DMS153 treated with DMSO at 0.1 percent for 48 hours (cell line): Measurements from ENCODE around the gene IRF4.

Experiments
- DNase-seq: peaks from one replicate; lab custom pipeline; 2025; ENCODE audit not compliant: unreplicated experiment; lab: John Stamatoyannopoulos, UW

The IRF4 gene

GRCh38 chr6:381742-382461 lies 9.7 kb upstream of the IRF4 start:
- no peak for DNase-seq

DNA sequence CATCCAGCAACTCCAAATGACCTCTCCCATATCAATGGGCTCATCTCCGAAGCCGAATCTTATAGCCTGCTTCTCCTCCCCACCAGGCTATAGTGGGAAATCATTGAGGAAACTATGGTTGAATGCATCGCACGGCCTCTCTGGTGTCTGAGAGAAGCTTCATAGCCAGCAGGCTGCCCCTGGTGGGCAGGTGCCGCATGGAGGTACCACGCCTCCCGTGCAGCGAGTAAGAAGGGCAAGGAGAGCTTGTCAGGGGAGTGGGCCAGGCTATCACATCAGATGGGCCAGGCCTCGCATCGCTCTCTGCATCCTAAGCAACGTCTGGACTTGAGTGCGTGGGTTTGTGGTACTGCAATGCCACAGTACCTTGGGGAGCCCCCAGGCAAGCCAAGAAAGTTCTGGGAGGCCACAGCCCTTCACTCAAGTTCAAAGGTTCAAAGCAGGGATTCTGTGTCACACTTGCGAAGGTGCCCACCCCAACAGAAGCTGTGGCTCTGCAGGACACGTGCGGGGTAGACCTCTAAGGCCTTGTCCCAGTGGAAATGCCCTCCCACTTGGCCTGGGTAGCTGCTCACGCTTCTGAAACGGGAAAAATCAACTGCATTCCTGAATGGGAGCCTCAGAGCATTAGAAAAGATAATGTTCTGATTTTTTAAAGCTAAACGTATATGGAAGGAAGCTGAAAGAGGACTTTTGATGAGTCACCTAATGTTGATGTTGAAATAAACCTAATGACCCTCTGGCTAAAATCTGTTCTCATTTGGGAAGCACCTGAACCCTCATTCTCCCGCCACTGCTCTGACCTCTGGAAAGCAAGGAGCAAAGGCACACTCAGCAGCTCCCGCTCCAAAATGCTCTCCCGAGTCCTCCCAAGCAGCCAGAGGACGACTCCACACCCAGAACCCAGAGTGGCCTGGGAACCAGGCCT lies 8.4 kb upstream of the IRF4 start:
- DNase-seq, result no peak

- DNase-seq, result no peak
Measured at GRCh38 chr6:383856-384255, 7.7 kb upstream of the IRF4 start.

- DNase-seq, result no peak
Measured at GRCh38 chr6:384898-385297, 6.7 kb upstream of the IRF4 start.

DNA sequence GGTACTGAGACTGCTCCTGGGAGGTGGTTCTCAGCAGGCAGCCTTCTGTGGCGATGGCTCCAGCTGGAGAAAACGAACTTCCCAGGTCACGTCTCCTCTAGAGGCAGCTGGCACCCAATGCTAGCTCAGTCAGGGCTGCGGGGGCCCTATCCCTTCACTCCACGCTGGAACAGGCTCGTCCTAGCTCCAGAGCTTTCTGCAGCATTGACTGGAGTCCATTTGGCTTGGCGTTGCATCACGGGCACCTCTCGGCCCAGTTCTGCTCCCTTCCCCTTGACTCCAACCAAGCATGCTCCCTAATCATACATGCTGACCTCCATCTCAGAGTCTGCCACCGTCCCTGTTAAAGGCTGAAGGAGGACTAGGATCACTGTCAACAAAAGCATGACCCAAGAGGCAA lies 5.9 kb upstream of the IRF4 start:
- DNase-seq, result no peak

GRCh38 chr6:386688-387266 lies 4.8 kb upstream of the IRF4 start:
- no peak for DNase-seq

- DNase-seq, result no peak
Measured at GRCh38 chr6:387293-387741, 4.2 kb upstream of the IRF4 start.

DNA sequence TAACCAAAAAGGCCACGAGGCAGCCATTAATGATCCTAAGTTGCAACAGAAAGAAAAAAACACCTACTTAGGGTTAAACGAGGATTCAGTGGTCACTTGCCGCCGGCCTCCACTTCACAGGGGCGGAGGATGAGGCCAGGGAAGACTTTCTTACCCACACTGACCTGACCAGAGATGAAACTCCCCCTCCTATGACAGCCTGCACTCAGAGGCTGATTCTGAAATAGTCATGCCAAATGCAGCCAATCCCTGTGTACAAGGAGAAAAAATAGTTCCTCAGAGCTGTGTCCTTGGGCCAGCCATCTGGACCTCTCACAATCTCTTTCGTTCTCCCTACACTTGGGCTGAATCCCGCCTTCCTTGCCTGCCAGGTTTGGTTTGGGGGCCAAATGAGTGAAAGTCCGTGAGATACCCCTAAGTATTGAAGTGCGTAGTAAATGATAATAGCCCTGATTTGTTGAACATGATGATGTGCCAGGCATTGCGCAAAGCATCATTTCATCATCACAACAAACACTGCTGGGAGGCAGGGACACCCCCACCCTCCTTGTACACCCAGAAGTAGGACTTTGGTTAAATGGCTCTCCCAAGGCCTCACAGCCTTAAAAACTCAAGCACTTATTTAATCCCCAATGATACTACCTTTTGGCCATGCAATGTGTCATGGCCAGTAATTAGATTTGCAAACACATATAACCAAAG lies 3.2 kb upstream of the IRF4 start:
- no peak for DNase-seq

GRCh38 chr6:389143-389542 lies 2.4 kb upstream of the IRF4 start:
- no peak for DNase-seq

- no peak for DNase-seq
Measured at GRCh38 chr6:389622-390021, 1.9 kb upstream of the IRF4 start.

DNA sequence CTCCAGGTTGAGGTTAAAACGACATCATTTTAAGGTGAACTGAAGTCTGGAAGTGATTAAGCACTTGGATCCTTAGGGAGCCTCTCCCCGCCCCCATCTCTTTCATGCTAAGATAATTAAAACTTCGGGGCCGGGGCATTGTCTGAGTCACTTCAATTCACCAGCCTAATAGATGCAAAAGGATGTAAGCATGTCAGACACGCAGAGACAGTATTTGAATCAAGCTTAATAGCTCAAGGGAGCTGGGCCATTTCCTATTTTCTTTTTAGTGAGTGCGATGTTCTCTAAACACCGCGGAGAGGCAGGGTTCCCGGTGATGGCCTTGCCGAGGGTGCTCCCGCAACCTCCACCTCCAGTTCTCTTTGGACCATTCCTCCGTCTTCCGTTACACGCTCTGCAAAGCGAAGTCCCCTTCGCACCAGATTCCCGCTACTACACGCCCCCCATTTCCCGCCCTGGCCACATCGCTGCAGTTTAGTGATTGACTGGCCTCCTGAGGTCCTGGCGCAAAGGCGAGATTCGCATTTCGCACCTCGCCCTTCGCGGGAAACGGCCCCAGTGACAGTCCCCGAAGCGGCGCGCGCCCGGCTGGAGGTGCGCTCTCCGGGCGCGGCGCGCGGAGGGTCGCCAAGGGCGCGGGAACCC lies 516 bp upstream of the IRF4 start:
- DNase-seq, result no peak

- DNase-seq, result no peak
Measured at GRCh38 chr6:392441-393390, 1.2 kb downstream of the IRF4 start.

- DNase-seq, result no peak
Measured at GRCh38 chr6:393391-394221, 2.1 kb downstream of the IRF4 start.

DNA sequence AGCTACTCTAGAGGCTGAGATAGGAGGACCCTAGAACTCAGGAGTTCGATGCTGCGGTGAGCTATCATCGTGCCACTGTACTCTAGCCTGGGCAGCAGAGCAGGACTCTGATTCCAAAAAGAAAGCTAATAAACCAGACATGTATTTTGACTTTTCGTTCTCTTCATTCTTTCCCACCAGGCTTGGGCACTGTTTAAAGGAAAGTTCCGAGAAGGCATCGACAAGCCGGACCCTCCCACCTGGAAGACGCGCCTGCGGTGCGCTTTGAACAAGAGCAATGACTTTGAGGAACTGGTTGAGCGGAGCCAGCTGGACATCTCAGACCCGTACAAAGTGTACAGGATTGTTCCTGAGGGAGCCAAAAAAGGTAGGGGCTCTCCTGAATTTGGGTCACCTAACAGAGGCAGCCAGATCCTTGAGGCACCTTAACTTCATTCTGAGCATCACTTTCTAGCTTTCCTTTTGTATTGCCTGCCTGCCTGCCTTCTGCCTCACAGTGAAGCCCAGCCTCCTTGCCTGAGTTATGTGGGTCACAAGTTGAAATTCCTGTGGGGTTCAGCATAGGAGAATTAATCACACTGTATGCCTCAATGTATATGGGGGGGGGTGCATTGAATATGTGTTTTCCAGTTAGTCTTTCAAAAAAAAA lies 3.2 kb downstream of the IRF4 start:
- DNase-seq, result no peak

GRCh38 chr6:395432-396125 lies 4.0 kb downstream of the IRF4 start:
- no peak for DNase-seq

DNA sequence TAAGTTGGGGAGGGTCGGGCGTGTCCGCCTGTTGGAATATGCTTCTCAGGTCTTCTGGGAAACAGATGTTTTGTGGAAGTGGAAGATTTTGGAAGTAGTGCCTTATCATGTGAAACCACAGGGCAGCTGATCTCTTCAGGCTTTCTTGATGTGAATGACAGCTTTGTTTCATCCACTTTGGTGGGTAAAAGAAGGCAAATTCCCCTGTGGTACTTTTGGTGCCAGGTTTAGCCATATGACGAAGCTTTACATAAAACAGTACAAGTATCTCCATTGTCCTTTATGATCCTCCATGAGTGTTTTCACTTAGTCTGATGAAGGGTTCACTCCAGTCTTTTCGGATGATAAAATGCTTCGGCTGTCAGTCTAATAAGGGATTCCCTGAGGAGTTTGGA lies 4.6 kb downstream of the IRF4 start:
- DNase-seq, result no peak

GRCh38 chr6:397056-397455 lies 5.5 kb downstream of the IRF4 start:
- no peak for DNase-seq

GRCh38 chr6:397604-398003 lies 6.1 kb downstream of the IRF4 start:
- no peak for DNase-seq
